ENCODE measurements around the gene IL17REL. TPM values are rescaled to one million over a fixed set of nuclear protein-coding genes. Genes with fewer than 3 reads are reported as not detected.

IL17REL gene
- total RNA-seq, 1 donor from 2014 or later, result not detected

DNA sequence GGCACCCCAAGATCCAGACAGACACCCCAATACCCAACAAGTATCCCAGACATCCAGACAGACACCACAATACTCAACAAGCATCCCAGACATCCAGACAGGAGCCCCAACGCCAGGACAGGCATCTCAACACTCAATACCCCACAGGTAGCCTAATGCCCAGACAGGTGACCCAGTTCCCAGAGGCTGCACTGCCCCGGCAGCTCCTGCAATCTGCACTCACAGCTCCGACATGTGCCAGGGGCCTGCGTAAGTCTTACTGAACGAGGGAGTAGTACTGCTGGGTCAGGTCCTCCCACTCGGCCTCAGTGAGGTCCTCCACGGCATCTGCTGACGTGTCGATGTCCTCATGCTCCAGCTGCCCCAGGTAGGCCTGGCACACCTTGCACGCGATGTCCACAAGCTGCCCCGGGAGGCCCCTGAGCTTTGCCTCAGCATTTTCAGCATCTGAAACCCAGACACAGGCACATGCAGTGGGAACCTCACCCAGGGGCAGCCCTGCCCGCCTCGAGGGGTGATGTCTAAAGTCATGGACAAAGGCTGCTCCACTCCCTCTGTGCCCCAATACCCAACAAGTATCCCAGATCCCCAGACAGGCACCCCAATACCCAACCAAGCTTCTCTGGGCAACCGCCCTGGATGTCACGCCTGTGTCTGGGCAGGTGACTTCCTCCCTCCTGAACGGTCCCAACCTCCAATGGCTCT, 28.9 kb upstream of the IL17REL start:
- intact Hi-C loops (cut with DNase I), result no loop called here
- Histone ChIP-seq H3K4me3 (no peak overlapping the region), H3K4me1 (no peaks in the 10 kb centered on the region), H3K36me3 (no peaks in the 10 kb centered on the region), H3K27me3 (no peaks in the 10 kb centered on the region), H3K27ac (no peak overlapping the region), H3K9me3 (peaks cover 0 to 6% of the 10 kb centered on the region in 2 donors)
- TF ChIP-seq, protein P1, sequence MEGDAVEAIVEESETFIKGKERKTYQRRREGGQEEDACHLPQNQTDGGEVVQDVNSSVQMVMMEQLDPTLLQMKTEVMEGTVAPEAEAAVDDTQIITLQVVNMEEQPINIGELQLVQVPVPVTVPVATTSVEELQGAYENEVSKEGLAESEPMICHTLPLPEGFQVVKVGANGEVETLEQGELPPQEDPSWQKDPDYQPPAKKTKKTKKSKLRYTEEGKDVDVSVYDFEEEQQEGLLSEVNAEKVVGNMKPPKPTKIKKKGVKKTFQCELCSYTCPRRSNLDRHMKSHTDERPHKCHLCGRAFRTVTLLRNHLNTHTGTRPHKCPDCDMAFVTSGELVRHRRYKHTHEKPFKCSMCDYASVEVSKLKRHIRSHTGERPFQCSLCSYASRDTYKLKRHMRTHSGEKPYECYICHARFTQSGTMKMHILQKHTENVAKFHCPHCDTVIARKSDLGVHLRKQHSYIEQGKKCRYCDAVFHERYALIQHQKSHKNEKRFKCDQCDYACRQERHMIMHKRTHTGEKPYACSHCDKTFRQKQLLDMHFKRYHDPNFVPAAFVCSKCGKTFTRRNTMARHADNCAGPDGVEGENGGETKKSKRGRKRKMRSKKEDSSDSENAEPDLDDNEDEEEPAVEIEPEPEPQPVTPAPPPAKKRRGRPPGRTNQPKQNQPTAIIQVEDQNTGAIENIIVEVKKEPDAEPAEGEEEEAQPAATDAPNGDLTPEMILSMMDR (IDR thresholded peaks at IDR 0.05), result no peak
- DNase-seq (ENCODE audit: low spot score in 2 of 2), result no peak

DNA sequence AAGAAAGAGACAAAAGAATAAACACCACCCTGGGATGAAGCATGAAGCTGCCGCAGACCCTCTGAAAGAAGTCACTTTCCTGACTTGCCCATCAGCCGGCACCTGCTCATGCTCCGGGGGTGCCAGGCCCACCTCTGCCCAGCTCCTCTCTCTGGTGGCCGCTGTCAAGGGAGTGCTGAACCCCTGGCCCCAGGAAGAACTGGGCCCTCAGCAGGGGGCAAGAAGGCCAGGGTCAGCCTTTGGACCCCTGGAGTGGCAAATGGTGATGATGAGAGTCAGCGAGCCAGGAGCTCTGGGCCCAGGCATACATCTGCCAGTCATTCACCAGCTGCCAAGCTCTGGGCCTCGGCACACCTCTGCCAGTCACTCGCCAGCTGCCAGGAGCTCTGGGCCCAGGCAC, 28.2 kb upstream of the IL17REL start:
- Histone ChIP-seq H3K4me1 (no peaks in the 10 kb centered on the region), H3K27me3 (no peaks in the 10 kb centered on the region), H3K36me3 (no peaks in the 10 kb centered on the region), H3K9me3 (peaks cover 0 to 6% of the 10 kb centered on the region in 2 donors), H3K27ac (no peak overlapping the region), H3K4me3 (no peak overlapping the region)
- TF ChIP-seq, protein P1 (IDR thresholded peaks at IDR 0.05), result no peak
- intact Hi-C loops (cut with DNase I), result no loop called here
- no peak for DNase-seq (ENCODE audit: low spot score in 2 of 2)

DNA sequence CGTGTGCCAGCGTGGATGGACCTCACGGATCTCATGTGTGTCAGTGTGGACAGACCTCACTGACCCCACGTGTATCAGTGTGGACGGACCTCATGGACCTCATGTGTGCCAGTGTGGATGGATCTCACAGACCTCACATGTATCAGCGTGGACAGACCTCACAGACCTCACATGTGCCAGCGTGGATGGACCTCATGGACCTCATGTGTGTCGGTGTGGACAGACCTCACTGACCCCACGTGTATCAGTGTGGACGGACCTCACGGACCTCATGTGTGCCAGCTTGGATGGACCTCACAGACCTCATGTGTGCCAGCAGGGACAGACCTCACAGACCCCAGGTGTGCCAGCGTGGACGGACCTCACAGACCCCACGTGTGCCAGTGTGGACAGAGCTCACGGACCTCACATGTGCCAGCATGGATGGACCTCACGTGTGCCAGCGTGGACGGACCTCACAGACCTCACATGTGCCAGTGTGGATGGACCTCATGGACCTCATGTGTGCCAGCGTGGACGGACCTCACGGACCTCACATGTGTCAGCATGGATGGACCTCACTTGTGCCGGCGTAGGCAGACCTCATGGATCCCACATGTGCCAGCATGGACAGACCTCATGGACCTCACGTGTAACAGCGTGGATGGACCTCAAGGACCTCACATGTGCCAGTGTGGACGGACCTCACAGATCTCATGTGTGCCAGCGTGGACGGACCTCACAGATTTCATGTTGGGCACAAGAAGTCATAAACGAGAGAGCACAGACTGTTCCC, 27.3 kb upstream of the IL17REL start:
- no peaks in the 10 kb centered on the region for H3K27me3 ChIP-seq
- peaks cover 0 to 6% of the 10 kb centered on the region in 2 donors for H3K9me3 ChIP-seq
- H3K36me3 ChIP-seq, result no peaks in the 10 kb centered on the region
- intact Hi-C loops (cut with DNase I), result no loop called here
- H3K27ac ChIP-seq, result no peak overlapping the region
- H3K4me1 ChIP-seq, result no peaks in the 10 kb centered on the region
- H3K4me3 ChIP-seq, result no peak overlapping the region
- DNase-seq (ENCODE audit: low spot score in 2 of 2), result no peak
- TF ChIP-seq, protein P1 (IDR thresholded peaks at IDR 0.05), result no peak

DNA sequence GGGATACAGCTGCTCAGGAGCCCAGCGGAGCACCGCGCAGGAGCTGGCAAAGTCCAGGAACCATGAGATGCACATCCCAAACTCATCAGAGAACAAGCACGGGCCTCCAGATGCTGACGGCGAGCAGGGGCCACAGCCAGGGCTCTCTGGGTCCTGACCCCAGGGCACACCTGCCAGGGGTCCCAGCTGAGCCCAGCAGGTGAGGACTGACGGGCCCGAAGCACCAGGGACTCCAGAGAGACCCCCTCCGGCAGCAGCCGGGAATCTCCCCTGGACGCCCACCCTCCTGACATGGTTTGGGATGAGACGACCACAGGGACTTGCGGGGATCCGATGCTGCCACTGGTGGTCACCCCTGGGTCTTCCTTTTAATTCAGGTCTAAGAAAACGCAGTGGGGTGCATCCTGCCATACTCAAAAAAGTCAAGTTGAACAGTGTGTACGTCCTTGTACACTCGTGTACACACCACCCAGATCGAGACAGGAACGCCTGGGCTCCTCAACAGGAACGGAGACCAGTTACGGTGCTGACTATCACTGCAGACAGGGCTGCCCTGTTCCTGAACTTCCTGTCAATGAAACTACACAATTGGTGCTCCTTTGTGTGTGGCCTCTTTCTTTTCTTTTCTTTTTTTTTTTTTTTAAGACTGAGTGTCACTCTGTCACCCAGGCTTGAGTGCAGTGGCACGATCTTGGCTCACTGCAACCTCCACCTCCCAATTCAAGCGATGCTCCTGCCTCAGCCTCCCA, 23.6 kb upstream of the IL17REL start:
- intact Hi-C loops (cut with DNase I), result no loop called here
- H3K36me3 ChIP-seq, result no peaks in the 10 kb centered on the region
- DNase-seq (ENCODE audit: low spot score in 2 of 2), result no peak
- no peaks in the 10 kb centered on the region for H3K27me3 ChIP-seq
- no peaks in the 10 kb centered on the region for H3K4me1 ChIP-seq
- TF ChIP-seq, protein P1 (IDR thresholded peaks at IDR 0.05), result no peak
- H3K9me3 ChIP-seq, result peaks cover 0 to 6% of the 10 kb centered on the region in 2 donors
- H3K27ac ChIP-seq, result no peak overlapping the region
- H3K4me3 ChIP-seq, result no peak overlapping the region

DNA sequence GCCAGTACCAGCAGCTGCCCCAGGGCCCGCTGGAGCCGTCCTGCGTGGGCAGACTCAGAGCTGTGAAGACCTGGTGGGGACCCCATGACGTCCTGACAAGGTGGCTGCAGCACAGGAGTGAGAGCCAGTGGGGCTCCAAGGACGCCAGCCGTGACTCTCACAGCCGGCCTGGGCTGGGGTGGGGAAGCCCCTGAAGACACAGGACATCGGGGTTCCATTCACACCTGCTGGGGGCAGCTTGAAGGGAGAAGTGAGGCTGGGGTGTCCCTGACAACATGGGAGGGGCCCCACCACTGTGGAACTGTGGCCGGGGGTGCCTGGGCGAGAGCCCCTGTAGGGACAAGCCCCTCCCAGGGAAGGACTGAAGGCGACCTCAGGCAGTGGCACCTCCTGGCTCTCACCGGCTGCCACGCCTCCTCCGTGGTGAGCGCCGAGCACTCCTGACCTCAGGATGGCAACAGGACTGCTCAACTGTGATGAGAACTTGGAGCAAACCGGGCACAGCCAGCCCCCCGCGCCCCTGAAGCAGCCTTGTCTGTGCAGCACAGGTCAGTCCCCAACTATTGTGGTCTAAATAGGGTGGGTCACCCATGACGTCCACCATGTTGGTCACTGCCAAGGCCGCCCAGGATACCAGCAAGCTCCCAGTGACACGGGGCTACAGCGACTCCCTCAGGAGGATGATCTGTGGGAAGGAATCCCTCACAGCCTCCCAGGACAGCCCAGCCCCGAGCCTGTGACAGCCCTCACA, 22.7 kb upstream of the IL17REL start:
- TF ChIP-seq, protein P1 (IDR thresholded peaks at IDR 0.05), result no peak
- no peak overlapping the region for H3K27ac ChIP-seq
- peaks cover 0 to 6% of the 10 kb centered on the region in 2 donors for H3K9me3 ChIP-seq
- no peaks in the 10 kb centered on the region for H3K36me3 ChIP-seq
- no peaks in the 10 kb centered on the region for H3K27me3 ChIP-seq
- intact Hi-C loops (cut with DNase I), result no loop called here
- no peaks in the 10 kb centered on the region for H3K4me1 ChIP-seq
- H3K4me3 ChIP-seq, result no peak overlapping the region
- DNase-seq (ENCODE audit: low spot score in 2 of 2), result no peak

All from ascending aorta (tissue), 2 donors.